Epidermal melanocyte (primary cell): ENCODE measurements around the gene LRRC10B.
"Not testable (repeated sequence)": the region's sequence is repeated elsewhere in the genome, so short reads cannot be mapped to it uniquely, and the experiment has no call there.

Source experiments
- DNase-seq: peaks from one replicate; pipeline ENCODE4 v3.0.0; 2011; ENCODE audit warnings: low spot score; ENCODE audit not compliant: insufficient read length

LRRC10B gene

DNA sequence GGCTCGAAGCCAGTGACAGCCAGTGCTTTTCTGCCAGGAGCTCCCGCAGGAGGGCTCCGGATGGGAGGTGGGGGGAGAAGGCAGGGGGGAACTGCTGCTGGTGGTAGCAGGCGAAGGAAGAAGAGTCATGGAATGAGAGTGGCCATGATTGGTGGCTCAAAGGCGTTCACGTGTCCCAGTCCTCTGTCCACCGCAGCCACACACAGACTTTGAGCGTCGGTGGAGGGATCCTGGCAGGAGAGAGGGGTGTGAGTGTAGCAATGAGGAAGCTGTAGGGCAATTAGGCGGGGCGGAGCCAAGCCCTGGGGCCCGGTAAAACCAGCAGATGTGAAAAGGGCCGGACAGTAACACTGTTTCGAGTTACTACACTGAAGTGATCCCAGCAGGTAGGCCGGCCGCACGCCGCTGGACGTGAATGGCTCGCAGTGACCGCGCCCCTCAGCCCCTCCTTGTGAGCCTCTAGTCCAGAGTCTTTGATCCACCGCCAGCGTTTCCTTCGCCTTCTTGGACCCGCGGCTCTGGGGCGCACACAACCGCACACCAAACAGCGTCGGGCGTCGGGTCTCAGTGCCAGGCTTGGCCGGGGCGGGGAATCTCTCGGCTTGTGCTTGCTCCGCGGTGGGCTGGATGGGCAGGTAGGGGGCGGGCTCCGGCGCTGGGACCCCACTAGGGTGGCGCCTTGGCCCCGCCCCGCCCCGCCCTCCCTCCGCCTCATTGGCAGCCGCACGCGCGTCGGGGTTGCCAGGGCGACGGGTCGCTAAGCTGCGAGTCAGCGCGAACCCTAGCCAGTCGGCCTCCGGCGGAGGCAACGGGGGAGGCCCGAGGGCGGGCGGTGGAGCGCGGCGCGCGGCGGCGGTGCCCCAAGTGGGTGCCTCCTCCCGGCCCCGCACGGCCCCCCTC is at the start of gene LRRC10B:
TSS of gene LRRC10B (plus strand) at position 788 of the 900 bp plus-strand sequence. CDS start 250 bp downstream, outside the sequence.
- no peak for DNase-seq

DNA sequence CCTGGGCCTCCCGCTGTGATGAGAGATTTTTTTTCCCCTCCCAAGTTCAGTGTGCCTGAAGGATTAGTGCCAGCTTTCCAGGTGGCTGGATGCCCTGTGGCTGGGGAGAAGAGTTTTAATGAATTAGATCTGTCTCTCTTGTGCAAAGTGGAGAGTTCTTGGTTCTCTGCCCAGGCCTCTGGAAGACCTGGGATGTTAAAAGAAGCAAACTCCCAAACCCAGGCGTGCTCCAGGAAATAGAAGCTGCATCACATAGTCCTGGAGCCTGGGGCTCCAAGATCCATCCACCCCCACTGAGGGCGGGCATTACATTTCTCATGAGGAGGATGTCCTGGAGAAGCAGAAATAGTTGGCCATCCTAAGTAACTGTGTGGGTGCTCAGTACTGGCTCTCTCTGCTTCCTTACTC is 48.1 kb upstream of the LRRC10B start:
- no peak for DNase-seq

DNA sequence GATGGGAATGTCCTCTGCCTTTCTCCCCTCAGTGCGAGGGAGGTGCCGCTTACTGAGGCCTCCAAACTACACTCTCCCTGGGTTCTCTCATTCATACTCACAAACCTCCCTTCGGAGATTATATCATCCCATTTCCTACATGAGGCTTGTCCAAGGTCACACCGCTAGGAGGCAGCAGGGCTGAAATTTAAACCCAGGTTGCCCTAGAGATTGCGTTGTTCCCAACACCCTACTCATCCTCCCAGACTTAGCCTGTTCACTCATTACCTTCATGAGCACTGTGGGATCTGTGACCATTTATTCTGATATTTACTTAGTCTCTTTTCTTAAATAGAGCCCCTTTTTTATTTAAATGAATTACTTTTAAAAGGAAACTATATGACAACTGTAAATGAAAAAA is 47.6 kb upstream of the LRRC10B start:
- DNase-seq, result no peak

DNA sequence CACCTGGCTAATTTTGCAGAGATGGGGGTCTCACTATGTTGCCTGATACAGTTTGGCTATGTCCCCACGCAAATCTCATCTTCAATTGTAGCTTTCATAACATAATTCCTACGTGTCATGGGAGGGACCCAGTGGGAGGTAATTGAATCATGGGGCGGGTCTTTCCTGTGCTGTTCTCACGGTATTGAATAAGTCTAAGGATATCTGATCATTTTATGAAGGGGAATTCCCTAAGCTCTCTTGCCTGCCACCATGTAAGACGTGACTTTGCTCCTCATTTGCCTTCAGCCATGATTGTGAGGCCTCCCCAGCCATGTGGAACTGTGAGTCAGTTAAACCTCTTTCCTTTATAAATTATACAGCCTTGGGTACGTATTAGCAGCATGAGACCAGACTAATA is 40.9 kb upstream of the LRRC10B start:
- DNase-seq, result not testable (repeated sequence)

DNA sequence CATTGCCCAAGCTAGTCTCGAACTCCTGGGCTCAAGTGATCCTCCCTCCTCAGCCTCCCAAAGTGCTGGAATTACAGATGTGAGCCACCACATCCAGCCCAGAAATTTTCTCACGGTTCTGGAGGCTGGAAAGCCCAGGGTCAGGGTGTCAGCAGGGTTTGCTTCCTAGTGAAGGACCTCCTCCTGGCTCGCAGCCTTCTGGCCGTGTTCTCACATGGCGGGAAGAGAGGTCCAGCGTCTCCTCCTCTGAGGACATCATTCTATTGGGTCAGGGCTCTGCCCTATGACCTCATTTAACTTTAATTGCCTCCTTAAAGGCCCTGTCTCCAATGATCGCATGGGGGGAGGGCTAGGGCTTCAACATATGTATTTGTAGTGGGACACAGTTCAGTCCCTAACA is 40.5 kb upstream of the LRRC10B start:
- DNase-seq, result no peak

DNA sequence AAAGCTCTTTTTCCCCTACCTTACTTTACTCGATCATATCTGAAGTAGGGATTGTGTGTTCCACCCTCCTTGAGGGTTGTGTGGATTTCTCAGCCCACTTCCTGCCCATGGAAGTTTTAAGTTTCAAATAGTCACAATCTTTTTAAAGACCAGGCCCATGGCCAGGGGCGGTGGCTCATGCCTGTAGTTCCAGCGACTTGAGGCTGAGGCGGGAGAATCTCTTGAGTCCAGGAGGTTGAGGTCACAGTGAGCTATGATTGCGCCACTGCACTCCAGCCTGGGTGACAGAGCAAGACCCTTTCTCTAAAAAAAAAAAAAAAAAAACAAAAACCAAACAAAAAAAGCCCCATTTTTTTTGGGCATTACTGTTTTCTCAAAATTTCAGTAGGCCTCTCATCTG is 36.3 kb upstream of the LRRC10B start:
- DNase-seq, result no peak

DNA sequence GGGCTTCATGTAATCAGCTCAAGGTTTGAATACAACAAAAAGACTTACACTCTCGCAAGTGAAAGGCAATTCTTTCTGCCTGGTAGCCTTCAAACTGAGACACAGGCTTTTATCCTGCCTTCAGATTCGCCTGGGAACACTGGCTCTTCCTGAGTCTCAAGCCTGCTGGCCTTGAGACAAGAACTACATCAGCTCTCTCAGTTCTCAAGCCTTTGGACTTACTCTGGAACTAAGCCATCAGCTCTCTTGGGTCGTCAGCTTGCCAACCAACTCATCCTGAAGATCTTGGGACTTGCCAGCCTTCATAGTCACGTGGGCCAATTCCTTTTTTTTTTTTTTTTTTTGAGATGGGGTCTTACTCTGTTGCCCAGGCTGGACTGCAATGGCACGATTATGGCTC is 35.7 kb upstream of the LRRC10B start:
- DNase-seq, result no peak

DNA sequence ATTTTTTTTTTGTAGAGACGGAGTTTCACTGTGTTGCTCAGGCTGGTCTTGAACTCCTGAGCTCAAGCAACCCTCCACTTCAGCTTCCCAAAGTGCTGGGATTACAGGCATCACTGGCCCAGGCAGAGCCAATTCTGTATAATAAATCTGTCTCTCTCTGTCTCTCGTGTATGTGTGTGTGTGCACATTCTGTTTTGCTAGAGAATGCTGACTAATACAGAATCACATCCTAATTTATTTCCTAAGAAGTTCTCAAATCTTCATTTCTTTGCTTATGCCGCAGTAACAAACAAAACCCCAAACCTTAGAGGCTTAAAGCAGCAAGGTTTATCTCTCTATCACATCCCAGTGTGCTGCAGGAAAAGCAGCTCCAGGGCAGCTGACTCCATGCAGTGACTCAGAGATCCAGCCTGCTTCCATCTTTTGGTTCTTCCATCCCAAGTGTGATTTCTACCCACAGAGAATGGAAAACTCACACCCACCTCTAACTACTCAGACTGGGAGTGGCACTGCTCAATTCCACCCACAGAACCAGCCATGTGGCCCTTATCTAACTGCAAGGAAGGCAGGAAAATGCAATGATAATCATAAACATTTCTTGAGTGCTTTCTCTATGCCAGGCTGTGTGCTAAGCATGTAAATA is 35.1 kb upstream of the LRRC10B start:
- no peak for DNase-seq

DNA sequence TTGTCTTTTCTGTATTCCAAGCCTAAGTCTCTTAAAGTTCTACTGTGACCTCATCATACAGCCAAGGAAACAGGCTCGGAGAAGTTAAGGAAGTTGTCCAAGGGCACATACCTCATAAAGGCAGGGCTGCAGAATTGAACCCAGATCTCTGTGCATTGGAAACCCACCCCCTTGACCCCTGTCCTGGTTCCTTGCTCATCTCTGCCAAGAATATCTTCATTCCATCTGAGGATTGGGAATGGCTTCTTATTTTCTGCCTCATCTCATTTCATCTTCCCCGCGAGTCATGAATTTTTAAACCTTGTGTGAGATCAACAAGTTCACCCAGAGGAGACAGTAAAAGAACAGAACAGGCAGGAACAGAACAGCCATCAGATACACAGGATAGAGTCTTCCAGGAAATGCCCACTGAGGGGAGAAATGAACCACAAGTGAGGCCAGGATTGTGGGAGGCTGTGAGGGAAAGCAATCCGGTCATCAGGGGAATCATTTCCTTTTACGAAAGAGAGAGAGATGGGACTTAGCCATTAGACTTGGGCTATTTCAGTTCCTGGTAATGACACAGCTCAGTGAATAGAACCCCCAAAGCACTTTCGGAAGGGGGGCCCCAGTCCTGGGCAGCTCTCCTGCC is 34.4 kb upstream of the LRRC10B start:
- no peak for DNase-seq

DNA sequence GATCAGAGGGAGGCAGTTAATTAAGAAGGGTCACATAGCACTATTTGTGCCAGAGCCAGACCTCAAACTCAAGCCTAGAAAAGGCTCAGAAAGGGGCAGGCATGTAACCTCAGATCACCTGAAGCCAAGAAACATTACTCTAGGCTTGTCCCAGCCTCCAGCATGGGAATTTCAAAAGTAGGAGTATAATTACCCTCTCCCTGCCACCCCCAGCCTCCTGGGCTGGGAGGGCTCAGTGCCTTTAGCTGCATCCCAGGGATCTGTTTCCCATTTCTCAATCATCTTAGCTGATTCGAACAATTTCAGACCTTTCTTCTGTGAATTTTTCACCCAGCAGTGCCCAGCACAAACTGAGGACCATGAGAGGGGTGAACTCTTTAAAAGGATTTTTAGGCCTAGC is 33.1 kb upstream of the LRRC10B start:
- no peak for DNase-seq

DNA sequence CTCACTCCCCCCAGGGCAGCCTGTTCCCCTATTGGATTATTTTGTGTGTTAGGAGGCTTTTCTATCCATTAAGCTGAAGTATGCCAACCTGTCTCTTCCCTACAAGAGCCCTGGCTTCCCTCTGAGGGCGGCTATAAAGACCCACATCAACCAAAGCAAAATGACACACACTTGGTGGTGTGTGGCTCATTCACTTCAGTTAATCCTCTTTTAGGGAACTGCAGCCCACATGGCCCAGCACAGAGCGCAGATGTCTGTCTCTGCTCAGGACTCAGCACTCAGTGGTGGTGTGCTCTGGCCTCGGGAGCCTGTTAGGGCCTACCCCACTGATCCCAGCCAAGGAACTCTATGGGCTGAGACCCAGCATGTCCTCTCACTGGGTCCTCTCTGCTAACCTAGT is 32.2 kb upstream of the LRRC10B start:
- no peak for DNase-seq

DNA sequence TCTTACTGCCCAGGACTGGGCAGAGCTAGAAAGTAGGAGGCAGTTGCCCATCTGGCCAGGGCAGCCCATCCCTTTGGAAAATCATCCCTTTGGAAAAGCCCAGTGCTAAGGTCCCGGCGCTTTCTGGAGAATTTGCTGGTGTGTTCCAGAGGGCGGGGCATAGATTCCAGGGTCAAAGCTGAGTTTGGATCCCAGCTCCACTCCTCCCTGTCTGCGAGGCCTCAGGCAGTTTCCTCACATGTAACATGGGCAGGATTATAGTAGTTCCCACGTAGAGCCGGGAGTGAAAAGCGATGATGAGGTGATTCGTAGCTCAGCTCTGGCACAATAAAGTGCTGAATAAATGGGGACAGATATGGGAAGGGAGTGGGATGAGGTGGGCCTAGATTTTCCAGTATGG is 31.4 kb upstream of the LRRC10B start:
- no peak for DNase-seq

DNA sequence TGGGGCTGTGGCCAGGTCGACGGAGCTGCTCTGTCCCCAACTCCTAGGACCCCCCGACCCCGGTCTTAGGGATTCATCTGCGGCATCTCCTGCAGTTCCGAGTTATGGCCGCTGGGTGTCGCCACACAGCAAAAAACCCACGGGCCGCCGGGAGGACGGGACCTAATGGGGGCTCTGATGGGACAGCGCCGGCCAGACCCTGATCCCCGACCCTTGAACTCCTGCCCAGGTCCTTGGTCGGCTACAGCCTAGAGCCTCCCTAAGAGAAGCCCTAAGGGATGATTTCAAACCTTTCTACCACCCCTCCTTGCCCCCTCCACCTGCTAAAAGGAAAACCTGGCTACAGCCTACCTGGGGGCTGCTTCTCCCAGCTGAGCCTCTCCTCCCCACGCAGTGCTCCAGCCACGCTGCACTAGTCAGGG is 30.8 kb upstream of the LRRC10B start:
- no peak for DNase-seq

DNA sequence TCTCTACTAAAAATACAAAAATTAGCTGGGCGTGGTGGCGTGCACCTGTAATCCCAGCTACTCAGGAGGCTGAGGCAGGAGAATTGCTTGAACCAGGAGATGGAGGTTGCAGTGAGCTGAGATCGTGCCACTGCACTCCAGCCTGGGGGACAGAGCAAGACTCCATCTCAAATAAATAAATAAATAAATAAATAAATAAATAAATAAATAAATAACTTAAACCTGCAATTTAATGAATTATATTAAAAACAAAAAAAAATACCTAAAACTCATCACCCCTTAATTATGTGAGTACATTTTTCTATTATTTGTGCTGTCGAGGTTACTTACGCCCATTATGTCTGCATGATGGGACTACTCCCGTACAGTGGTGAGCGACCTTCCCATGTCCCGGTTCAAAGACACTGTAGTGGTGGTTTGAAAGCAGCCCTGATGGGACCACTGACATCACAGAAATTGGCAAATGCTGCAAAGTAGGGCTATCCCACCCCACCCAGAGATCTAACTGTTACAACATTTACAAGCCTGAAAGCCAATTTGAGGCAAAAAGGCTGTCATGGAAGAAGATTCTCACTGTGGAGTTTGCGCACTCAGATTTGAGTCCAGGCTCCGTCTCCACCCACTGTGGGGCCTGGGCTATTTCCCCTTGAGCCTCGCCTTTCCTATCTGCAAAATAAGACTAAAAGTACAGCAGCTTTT is 29.0 kb upstream of the LRRC10B start:
- DNase-seq, result not testable (repeated sequence)

DNA sequence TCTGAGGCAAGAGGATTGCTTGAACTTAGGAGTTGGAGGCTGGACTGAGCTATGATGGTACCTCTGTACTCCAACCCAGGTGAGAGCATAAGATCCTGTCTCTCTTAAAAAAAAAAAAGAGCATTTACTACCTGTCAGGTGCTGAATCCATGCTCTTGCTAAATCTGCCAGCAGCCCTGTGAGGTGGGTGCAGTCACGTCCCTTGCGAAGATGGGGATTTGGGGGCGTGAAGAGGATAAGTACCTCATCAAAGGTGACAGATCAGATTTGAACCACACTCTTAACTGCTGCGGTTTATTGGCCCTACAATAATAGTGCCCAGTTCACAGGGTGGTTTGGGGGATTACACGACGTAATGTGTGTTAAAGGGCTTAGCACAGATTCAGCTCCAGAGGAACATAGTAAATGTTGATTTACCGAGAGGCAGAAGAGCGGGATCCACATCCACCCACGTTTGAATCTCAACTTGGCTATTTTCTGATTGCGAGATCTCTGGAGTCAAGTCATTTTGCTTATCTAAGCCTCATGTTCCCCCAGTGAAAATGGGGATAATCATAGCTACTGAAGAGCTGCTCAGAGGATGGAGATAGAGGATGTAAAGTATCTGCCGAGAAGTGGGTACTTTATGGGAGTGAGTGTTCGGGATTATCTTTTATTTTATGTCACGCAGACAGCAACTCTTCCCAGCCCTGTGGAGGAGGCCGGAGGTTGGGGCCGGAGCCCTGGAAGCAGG is 28.1 kb upstream of the LRRC10B start:
- no peak for DNase-seq

DNA sequence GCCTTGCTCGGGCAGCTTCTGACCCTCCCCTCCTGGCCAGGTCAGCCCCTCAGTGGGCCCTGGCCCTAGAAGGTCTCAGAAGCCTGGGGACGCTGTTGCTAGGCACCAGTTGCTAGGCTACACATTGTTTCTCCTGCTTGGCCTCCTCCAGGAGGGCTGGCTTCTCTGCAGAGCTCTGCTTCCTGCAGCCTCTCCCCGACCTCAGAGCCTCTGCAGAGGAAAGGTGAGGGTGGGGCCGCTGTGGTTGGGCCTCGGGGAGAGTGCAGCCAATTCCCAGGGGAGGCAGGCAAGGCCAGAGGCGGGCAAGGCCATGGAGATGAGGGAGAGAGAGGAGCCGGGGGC is 27.6 kb upstream of the LRRC10B start:
- no peak for DNase-seq

DNA sequence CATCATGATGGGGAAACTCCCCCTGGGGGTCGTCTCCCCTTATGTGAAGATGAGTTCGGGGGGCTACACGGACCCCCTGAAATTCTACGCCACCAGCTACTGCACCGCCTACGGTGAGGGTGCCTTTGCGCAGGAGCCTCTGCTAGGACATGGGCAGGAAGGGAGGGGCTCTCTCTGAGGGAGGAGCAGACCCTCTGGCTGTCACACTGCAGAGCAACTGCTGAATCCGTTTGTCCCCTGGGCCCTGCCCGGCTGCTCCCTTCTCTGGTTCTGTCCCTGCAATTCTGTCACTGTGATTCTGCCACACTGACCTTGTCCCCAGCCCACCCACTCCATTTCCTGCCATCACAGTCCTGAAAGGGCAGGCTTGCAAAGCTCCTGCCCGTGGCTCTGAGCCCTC is 26.7 kb upstream of the LRRC10B start:
- no peak for DNase-seq

DNA sequence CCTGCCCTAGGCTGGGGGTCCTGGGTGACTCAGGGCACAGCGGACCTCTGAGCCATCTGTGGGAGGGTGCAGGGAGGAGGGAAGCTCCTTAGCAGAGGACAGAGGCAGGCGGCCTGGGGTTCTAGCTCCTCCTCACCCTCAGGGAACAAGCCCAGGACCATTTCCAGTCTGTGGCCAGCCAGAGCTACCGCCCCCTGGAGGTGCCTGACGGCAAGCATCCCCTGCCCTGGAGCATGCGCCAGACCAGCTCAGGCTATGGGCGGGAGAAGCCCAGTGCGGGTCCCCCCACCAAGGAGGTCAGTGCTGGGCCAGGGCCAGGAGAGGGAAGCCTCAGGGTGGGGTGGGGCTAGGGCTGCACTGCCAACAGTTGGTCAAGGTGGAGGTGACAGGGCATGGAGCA is 26.0 kb upstream of the LRRC10B start:
- no peak for DNase-seq

DNA sequence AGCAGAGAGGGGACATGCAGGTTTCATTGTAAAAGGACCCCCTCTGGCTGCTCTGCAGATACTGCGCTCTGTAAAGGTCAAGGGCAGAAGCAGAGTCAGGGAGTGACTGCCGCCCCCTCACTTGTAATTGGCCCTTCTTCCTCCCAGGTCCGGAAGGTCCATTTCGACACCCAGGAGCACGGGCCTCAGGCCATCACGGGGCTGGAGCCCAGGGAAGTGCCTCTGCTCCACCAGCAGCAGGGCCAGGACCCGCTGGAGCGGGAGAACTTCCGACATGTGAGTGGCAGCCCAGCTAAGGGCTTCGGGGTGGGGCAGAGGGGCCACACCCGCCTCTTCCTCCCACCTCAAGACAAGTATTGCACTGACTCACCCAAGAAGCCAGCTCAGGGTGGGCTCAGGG is 24.0 kb upstream of the LRRC10B start:
- DNase-seq, result no peak

DNA sequence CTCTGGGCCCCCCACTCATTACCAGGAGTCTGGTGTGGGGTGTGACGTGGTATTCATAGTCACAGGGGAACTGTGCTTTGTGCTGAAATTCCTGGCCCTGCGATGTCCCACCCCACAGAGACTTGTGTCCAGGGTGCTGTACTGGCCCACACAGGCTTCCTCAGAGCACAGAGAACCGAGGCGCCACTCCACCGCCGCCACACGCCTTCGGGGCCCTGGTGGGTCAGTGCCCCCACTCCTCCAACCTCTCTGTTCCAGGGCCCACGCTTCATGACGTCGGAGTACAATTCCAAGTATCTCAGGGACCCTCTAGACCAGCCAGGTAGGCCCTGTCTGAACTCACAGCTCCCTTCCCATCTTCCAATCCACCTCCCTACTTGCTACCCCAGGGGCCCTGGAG is 23.5 kb upstream of the LRRC10B start:
- no peak for DNase-seq

DNA sequence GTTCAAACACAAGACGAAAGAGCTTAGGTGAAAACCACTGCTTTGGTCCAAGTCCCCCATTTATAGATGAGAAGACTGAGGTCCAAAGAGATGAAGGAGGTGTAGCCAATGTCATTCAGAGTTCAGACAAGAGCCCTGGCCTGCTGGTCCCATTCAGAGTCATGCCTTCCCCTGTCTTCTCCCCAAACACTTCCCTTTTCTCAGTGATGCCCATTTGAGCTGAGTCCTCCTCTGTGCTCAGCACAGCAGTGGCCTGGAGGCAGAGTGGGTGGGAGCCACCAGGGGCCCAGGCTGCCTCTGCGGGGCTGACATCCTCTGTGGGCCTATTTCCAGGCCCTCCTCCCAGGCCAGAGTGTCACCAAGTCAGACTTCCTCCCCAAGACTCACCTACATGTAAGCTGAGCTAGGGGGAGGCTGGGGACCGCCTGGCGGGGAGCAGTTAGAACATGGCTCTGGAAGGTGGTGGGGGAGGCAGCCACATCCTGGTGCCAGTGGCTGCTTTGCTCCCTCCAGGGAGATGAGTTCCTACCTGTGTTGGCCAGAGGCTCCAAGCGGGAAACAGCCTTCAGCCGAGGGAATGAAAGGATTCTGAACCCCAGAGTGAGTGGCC is 22.4 kb upstream of the LRRC10B start:
- no peak for DNase-seq
